Vagina (tissue), 2 donors: ENCODE results near the gene SIGLEC15.

Source experiments
- POLR2A ChIP-seq, 2 donors: fragments of 450-650 bp; IDR thresholded peaks; one replicate each; pipeline ENCODE4 v1.6.1; 2017; ENCODE audit warnings: antibody characterized with exemption in 2 of 2, mild to moderate bottlenecking in 2 of 2, moderate library complexity in 2 of 2
- TF ChIP-seq, protein P1 (sequence below), 3 experiments: fragments of 450-650 bp in 2 of 3; fragments of 200-600 bp in 1 of 3; sonication (generic) in 1 of 3; IDR thresholded peaks; one replicate each; pipeline ENCODE4 v1.5.1; 2017 to 2019; ENCODE audit warnings: antibody characterized with exemption in 3 of 3, mild to moderate bottlenecking in 2 of 3, moderate library complexity in 2 of 3

DNA sequence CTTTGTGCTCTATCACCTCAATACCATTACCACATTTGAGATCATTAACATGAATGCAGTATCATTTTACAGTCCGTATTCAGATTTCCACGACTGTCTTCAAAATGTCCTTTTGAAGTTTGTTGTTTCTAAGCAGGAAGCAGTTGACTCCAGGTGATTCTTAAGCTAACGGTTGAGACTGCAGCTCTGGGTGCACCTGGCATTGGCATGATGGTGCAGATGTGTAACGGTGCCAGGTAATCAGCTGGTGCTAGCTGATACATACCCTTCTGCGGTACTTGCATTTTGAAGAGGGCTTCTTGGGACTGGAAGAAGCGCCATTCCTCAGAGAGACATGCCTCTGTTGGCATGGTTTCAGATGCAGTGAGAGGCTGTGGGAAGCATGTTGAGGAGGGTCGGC is 19.5 kb downstream of the SIGLEC15 start:
- no peak for TF ChIP-seq POLR2A (IDR thresholded peaks at IDR 0.05)
- TF ChIP-seq, protein P1, sequence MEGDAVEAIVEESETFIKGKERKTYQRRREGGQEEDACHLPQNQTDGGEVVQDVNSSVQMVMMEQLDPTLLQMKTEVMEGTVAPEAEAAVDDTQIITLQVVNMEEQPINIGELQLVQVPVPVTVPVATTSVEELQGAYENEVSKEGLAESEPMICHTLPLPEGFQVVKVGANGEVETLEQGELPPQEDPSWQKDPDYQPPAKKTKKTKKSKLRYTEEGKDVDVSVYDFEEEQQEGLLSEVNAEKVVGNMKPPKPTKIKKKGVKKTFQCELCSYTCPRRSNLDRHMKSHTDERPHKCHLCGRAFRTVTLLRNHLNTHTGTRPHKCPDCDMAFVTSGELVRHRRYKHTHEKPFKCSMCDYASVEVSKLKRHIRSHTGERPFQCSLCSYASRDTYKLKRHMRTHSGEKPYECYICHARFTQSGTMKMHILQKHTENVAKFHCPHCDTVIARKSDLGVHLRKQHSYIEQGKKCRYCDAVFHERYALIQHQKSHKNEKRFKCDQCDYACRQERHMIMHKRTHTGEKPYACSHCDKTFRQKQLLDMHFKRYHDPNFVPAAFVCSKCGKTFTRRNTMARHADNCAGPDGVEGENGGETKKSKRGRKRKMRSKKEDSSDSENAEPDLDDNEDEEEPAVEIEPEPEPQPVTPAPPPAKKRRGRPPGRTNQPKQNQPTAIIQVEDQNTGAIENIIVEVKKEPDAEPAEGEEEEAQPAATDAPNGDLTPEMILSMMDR (IDR thresholded peaks at IDR 0.05), result no peak
